ENCODE data around the gene ALX4.

Gene ALX4

GRCh38 chr11:44315947-44316658 is 6.2 kb upstream of the ALX4 start:
- DNase-seq (ENCODE audit: low read depth): no peak

- no peak for DNase-seq (ENCODE audit: low read depth)
Measured at GRCh38 chr11:44314733-44315132, 4.8 kb upstream of the ALX4 start.

GRCh38 chr11:44313761-44314489 is 4.0 kb upstream of the ALX4 start:
- no peak for DNase-seq (ENCODE audit: low read depth)

DNA sequence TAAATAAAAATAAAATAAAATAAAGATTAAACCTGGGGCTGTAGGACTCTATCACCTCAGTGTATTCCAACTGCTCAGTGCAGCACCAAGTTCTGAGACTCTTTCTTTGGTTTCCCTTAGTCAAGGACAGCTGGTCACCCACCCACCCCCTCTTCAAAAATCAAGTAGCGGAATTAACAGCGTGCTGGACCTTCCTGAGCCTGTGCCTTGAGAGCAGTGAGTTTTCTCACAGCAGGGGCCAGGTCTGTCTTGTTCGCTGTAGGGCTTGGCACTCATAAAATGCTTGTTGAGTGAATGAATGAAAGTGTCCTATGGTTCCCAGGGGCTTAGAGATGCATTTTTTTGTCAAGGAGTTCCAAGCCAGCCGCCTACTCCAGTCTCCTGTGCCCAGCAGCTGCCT is 2.9 kb upstream of the ALX4 start:
- DNase-seq (ENCODE audit: low read depth): no peak

DNA sequence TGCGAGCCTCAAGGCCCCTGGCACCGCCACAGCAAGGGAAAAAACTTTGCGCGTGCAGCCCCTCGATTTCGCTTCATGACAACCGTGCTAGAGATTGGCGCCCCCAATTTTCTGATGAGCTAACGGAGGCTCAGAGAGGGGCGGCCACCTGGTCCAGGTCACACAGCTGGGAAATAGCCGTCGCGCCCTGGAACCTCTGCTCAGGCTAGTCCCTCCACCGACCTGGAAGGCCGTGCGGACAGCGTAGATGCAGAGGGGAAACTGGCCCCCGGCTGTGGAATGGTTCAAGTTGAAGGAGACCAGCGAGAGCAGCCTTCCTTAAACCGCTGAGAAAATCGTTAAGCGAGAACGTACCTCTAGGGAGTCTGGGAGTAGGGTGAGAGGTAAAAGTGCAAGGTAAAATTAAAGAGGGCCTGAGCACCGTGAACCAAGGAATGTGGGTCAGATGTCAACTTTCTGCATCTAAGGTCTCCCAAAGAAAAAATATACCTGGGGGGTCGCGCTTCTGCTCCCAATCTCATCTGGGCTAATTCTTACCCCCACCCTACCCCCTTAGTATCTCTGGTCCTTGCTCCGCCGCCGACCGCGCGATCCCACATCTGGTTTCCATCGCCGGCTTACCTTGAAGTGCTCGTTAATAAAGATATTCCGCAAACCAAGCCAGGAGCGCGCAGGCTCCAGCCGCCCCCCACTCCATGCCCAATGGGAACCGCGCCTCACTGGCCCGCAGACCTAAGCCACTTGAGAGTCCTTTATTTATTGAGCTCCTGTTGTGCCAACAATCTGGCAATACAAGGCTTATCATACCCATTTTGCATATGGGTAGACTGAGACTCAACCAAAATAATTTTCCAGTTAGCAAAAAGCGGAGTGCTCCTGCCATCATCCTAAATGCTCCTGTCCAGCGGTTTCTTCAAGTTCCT is 1.7 kb upstream of the ALX4 start:
- DNase-seq (ENCODE audit: low read depth): no peak

GRCh38 chr11:44310463-44311272 is 729 bp upstream of the ALX4 start:
- no peak for DNase-seq (ENCODE audit: low read depth)

DNA sequence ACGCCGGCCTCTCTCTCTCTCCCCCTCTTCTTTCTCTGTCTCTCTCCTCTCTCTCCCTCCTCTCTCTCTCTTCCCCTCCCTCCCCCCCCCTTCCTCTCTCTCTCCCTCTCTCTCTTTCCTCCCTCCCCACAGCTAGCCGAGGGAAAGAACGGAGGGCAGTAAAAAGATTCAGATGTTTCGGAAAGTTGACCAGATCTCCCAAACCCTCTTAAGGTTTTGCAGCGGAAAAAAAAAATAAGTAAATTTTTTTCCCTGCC is 195 bp upstream of the ALX4 start:
- no peak for DNase-seq (ENCODE audit: low read depth)

DNA sequence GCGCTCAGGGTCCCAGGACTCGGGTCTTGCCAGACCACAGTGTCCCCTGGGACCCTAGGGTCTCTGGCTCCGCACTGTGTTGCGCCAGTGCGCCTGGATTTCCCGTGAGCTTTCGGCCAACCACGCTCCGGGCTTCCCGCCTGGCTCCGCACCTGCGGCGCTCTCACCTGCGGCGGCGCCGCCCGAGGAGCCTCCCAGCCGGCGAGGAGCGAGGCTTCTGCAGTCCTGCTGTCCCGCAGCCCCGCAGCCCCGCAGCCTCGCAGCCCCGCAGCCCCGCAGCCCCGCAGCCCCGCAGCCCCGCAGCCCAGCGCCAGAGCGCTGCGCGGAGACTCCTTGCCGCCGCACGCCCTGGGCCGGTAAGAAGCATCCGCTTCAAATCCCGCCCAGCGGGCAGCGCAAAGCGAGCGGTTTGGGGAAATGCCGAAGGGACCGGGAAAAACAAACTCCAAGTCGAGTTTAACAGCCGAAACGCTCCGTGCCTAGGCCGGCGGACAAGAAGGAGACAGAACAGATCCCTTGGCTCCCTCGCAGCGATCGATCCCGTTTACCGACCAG is 939 bp downstream of the ALX4 start:
- no peak for DNase-seq (ENCODE audit: low read depth)

DNA sequence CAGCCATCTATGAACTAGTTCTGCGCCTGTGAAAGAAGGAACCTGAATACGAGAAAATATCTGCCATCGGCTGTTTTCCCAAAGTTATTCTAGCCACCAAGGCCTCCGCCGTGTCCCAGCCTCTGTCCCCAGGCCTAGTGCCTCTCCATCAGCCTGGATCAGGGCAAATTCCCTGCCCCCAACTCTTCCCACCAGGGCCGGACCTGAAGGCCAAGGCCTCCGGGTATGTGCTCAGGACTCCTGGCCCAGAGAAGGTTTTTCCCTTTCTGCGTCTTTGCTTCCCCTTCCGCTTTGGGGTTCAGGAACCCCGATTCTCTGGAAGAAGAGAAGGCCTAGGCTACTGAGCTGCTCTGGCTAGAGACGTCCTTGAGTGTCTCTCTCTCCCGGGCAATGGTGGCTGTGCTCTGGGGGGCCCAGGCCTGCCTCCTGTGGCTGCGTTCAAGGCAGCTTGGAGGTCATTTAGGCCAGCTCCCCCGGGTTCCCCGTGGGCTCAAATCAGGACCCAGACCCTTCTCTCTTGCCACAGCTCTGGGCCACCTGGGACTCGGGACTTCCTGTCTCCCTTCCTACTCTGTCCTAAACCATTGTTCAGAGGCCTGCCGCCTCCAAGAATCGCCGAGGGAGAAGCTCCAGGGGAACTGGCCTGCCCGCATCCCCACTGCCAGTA is 1.6 kb downstream of the ALX4 start:
- DNase-seq (ENCODE audit: low read depth): no peak

GRCh38 chr11:44307340-44308099 is 2.4 kb downstream of the ALX4 start:
- no peak for DNase-seq (ENCODE audit: low read depth)

DNA sequence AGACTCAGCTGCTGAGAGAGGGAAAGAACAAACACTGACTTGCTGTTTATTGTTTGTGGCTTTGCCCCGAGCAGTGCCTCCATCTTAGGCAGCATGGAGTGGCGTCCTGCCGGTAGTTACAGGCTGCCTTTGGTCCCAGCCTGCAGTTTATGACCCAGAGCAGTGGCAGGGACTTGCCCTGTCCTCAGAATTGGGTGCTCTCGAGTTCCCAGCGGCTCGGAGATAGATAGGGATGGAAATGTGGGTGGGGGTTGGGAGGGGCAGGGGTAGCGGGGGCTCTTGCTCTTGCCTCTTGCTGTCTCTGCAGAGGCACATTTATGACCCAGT is 3.1 kb downstream of the ALX4 start:
- DNase-seq (ENCODE audit: low read depth): no peak

GRCh38 chr11:44306052-44306917 is 3.7 kb downstream of the ALX4 start:
- no peak for DNase-seq (ENCODE audit: low read depth)

GRCh38 chr11:44305470-44306051 is 4.4 kb downstream of the ALX4 start:
- no peak for DNase-seq (ENCODE audit: low read depth)

DNA sequence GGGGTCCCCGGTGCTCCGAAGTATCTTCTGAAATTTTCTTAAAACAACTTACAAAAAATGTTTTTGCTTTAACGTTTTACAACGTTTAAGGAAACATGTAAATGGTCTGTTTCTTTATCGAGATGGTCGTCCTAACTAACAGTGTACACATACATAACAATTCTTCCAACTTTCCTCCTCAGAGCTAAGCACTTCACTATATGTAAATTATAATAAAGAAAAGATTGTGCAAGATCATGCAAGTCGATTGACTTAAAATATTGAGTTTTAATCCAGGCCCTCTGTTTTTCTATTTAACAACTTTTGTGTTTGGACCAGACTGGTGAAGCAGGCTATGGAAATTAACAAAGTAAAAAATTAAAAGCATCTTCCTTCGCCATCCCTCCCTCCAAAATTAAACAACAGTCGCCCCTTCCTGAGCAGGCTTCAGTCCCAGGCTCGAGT is 4.9 kb downstream of the ALX4 start:
- DNase-seq (ENCODE audit: low read depth): no peak

GRCh38 chr11:44304091-44305025 is 5.6 kb downstream of the ALX4 start:
- no peak for DNase-seq (ENCODE audit: low read depth)

- no peak for DNase-seq (ENCODE audit: low read depth)
Measured at GRCh38 chr11:44303401-44303938, 6.5 kb downstream of the ALX4 start.

GRCh38 chr11:44301564-44302271 is 8.2 kb downstream of the ALX4 start:
- DNase-seq (ENCODE audit: low read depth): no peak
